ENCODE results near the gene P2RY12. TPM values are rescaled to one million over a fixed set of nuclear protein-coding genes. Genes with fewer than 3 reads are reported as not detected.

The P2RY12 gene
- total and polyA plus RNA-seq, 2 donors (not counting 1 experiment from before 2014, with no cell fraction given) = 0.42 to 0.79 TPM

GRCh38 chr3:151318313-151318712 lies 66.2 kb downstream of the P2RY12 start:
- Histone ChIP-seq H3K4me1 (ENCODE audit: control insufficient read depth in 2 of 2, insufficient read depth in 2 of 2, low read length in 2 of 2) (no peaks in the 10 kb centered on the region), H3K4me3 (ENCODE audit: control extremely low read depth in 1 of 5, extremely low read depth in 1 of 5, insufficient read depth in 1 of 5, low read depth in 2 of 5, low read length in 4 of 5) (no peak overlapping the region), H3K4me2 (replicated peaks; ENCODE audit: low read depth, low read length, poor library complexity, severe bottlenecking) (no peak overlapping the region), H2AFZ (ENCODE audit: insufficient read depth, low read depth, low read length, poor library complexity, severe bottlenecking) (no peak overlapping the region), H3K36me3 (replicated peaks in 1 of 2; ENCODE audit: control extremely low read depth in 1 of 2, control insufficient read depth in 1 of 2, extremely low read depth in 1 of 2, insufficient read depth in 2 of 2, low read length in 1 of 2) (no peaks in the 10 kb centered on the region), H3K9me3 (ENCODE audit: control extremely low read depth in 1 of 3, control insufficient read depth in 2 of 3, insufficient read depth in 1 of 3, low read length in 2 of 3) (no peaks in the 10 kb centered on the region), H3K79me2 (ENCODE audit: control insufficient read depth, insufficient read depth, low read length) (no peaks in the 10 kb centered on the region), H4K20me1 (ENCODE audit: control insufficient read depth, insufficient read depth, low read length, poor library complexity, severe bottlenecking) (no peaks in the 10 kb centered on the region), H3K27me3 (replicated peaks in 1 of 4; ENCODE audit: control extremely low read depth in 1 of 4, control insufficient read depth in 3 of 4, insufficient read depth in 4 of 4, low read length in 3 of 4) (no peaks in the 10 kb centered on the region), H3K27ac (ENCODE audit: low read length in 2 of 2) (no peak overlapping the region), H3K9ac (ENCODE audit: low read length) (no peak overlapping the region)
- peaks cover 2% of the 10 kb centered on the region for H3K4me1 Mint-ChIP-seq
- TF ChIP-seq, protein P1, sequence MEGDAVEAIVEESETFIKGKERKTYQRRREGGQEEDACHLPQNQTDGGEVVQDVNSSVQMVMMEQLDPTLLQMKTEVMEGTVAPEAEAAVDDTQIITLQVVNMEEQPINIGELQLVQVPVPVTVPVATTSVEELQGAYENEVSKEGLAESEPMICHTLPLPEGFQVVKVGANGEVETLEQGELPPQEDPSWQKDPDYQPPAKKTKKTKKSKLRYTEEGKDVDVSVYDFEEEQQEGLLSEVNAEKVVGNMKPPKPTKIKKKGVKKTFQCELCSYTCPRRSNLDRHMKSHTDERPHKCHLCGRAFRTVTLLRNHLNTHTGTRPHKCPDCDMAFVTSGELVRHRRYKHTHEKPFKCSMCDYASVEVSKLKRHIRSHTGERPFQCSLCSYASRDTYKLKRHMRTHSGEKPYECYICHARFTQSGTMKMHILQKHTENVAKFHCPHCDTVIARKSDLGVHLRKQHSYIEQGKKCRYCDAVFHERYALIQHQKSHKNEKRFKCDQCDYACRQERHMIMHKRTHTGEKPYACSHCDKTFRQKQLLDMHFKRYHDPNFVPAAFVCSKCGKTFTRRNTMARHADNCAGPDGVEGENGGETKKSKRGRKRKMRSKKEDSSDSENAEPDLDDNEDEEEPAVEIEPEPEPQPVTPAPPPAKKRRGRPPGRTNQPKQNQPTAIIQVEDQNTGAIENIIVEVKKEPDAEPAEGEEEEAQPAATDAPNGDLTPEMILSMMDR (IDR thresholded peaks at IDR 0.05) = no peak
- TF ChIP-seq EZH2 (IDR thresholded peaks at IDR 0.05; ENCODE audit: borderline replicate concordance, insufficient read depth, low read depth, low read length, poor library complexity, severe bottlenecking) = no peak
- no peaks in the 10 kb centered on the region for H3K27me3 Mint-ChIP-seq
- no peaks in the 10 kb centered on the region for H3K9me3 Mint-ChIP-seq (ENCODE audit: insufficient read depth)
- no peak overlapping the region for H3K4me3 Mint-ChIP-seq
- DNase-seq (no peak), ATAC-seq (ENCODE audit: low read depth) (no peak)
- ChIA-PET CTCF (interaction anchor here (1.0 kb wide), 1 partner anchor 10 kb away, joined by 3 read pairs; no protein-coding TSS in a partner anchor), POLR2A (no interaction called here)
- H3K27ac Mint-ChIP-seq = no peak overlapping the region
- intact Hi-C loops (cut with micrococcal nuclease) = no loop called here

DNA sequence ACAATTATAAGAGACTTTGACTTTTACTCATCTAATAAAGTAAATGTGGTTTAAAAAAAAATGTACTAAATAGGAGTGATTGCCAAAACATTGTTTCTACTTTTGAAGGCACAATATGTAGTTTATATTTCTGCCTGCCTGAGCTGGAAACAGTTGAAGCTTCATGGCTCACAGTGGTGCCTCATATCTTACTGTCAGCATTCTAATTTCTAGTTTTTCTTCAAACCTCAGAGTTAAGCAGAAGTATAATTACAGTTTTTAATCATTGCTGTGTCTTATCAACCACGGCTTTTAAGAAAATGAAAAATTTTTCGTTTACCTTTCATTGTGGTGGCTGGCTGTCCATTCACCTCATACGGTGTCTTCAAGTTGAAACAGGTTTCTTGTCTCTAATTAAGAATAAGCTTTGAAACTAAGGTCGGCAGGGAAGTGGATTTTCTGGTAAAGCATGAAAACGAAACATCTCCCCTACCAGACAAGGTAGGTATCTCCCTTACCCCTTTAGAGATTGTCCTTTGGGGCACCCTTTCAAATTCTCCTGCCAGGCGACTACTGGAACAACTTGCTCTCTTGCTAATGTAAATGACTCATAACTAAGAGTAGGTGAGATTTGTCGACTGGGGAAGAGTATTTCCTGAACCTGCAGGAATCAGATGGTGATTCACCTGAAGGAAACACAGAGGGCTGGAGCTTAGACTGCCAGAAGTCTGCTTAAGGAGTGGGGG lies 68.1 kb downstream of the P2RY12 start, which contains the start of gene GPR87:
TSS of gene GPR87 (minus strand) at position 554 of the 725 bp plus-strand sequence. CDS start 16,720 bp downstream, outside the sequence.
- H3K27me3 Mint-ChIP-seq = no peaks in the 10 kb centered on the region
- no peak for DNase-seq
- TF ChIP-seq, protein P1 (IDR thresholded peaks at IDR 0.05) = no peak
- TF ChIP-seq EZH2 (IDR thresholded peaks at IDR 0.05; ENCODE audit: borderline replicate concordance, insufficient read depth, low read depth, low read length, poor library complexity, severe bottlenecking) = no peak
- H3K9me3 Mint-ChIP-seq (ENCODE audit: insufficient read depth) = no peaks in the 10 kb centered on the region
- Histone ChIP-seq H2AFZ (ENCODE audit: insufficient read depth, low read depth, low read length, poor library complexity, severe bottlenecking) (no peak within 1 kb of the TSS), H3K4me1 (ENCODE audit: control insufficient read depth in 2 of 2, insufficient read depth in 2 of 2, low read length in 2 of 2) (no peaks in the 10 kb centered on the region), H3K4me2 (replicated peaks; ENCODE audit: low read depth, low read length, poor library complexity, severe bottlenecking) (no peak within 1 kb of the TSS), H3K27me3 (replicated peaks in 1 of 4; ENCODE audit: control extremely low read depth in 1 of 4, control insufficient read depth in 3 of 4, insufficient read depth in 4 of 4, low read length in 3 of 4) (no peaks in the 10 kb centered on the region), H3K9ac (ENCODE audit: low read length) (no peak within 1 kb of the TSS), H3K79me2 (ENCODE audit: control insufficient read depth, insufficient read depth, low read length) (no peaks in the 10 kb centered on the region), H3K4me3 (ENCODE audit: control extremely low read depth in 1 of 5, extremely low read depth in 1 of 5, insufficient read depth in 1 of 5, low read depth in 2 of 5, low read length in 4 of 5) (no peak within 1 kb of the TSS), H4K20me1 (ENCODE audit: control insufficient read depth, insufficient read depth, low read length, poor library complexity, severe bottlenecking) (no peaks in the 10 kb centered on the region), H3K36me3 (replicated peaks in 1 of 2; ENCODE audit: control extremely low read depth in 1 of 2, control insufficient read depth in 1 of 2, extremely low read depth in 1 of 2, insufficient read depth in 2 of 2, low read length in 1 of 2) (no peaks in the 10 kb centered on the region), H3K9me3 (ENCODE audit: control extremely low read depth in 1 of 3, control insufficient read depth in 2 of 3, insufficient read depth in 1 of 3, low read length in 2 of 3) (no peaks in the 10 kb centered on the region), H3K27ac (ENCODE audit: low read length in 2 of 2) (no peak within 1 kb of the TSS)
- ChIA-PET CTCF (interaction anchor here (1.0 kb wide), 1 partner anchor 10 kb away, joined by 3 read pairs; no protein-coding TSS in a partner anchor), POLR2A (no interaction called here)
- intact Hi-C loops (cut with micrococcal nuclease) = no loop called here
- no peaks in the 10 kb centered on the region for H3K4me1 Mint-ChIP-seq
- 80% methylated on average over 1 of the region's 7 CpGs for WGBS (ENCODE audit: insufficient coverage)
- no peak for ATAC-seq (ENCODE audit: low read depth)
- no peak within 1 kb of the TSS for H3K27ac Mint-ChIP-seq
- H3K4me3 Mint-ChIP-seq = no peak within 1 kb of the TSS
